HepG2 (cell line): ENCODE measurements around the gene NEGR1. TPM values are rescaled to one million over a fixed set of nuclear protein-coding genes. Genes with fewer than 3 reads are reported as not detected.

Experiments used
- ATAC-seq: fragments of 200-7000 bp; cut with Tn5 transposase; 3 replicates; pipeline ENCODE4 v1.9.1; 2020; ENCODE audit warnings: mild to moderate bottlenecking, moderate library complexity
- BruUV-seq: library from RNA; stranded (reverse); fragments of 400-500 nt; replicated peaks from 2 replicates; lab custom pipeline; 2021; lab: Mats Ljungman, UMichigan
- CTCF ChIA-PET: fragments of 300-600 bp; formaldehyde crosslinking; extraction: SDS; loops from one replicate; lab custom pipeline; 2021; ENCODE audit warnings: low total read pairs, inconsistent platforms, low intra/inter-chr PET ratio; lab: Yijun Ruan, JAX
- POLR2A ChIA-PET: fragments of 350-600 bp; sonication (Branson Sonifier 250); formaldehyde crosslinking; loops from one replicate; lab custom pipeline; 2020; ENCODE audit warnings: antibody characterized with exemption, inconsistent platforms; lab: Yijun Ruan, JAX
- DNase-seq: peaks from one replicate; pipeline ENCODE4 v3.0.0-alpha.2; 2015; ENCODE audit warnings: low spot score
- FAIRE-seq: peaks from 3 replicates; lab custom pipeline; 2011; peaks lifted over from hg19 to GRCh38; lab: Jason Lieb, UNC
- H2AFZ ChIP-seq: one replicate; pipeline ENCODE4 v1.6.1; 2011; ENCODE audit warnings: low read length, inconsistent platforms
- H3K27ac ChIP-seq: fragments of 300-600 bp; 3 replicates; pipeline ENCODE4 v1.8.0; 2011; ENCODE audit warnings: mixed run types, mild to moderate bottlenecking, mixed read lengths, low read length, inconsistent platforms; ENCODE audit not compliant: insufficient read depth; ENCODE audit errors: extremely low read length
- H3K27me3 ChIP-seq, 2 experiments: fragments of 200-600 bp in 1 of 2; 2 replicates in 1 of 2; 3 replicates in 1 of 2; pipeline versions ENCODE4 v1.6.0 to v1.8.0; 2011; ENCODE audit warnings: low read length in 2 of 2, mild to moderate bottlenecking in 2 of 2, moderate library complexity in 2 of 2, inconsistent platforms in 1 of 2; ENCODE audit not compliant: insufficient read depth in 2 of 2, control insufficient read depth in 1 of 2
- H3K36me3 ChIP-seq, 2 experiments: fragments of 200-600 bp in 1 of 2; replicated peaks in 1 of 2; 2 replicates in 1 of 2; 3 replicates in 1 of 2; pipeline versions ENCODE4 v1.5.1 to v1.8.0; 2011; ENCODE audit warnings: low read length in 2 of 2, inconsistent platforms in 1 of 2; ENCODE audit not compliant: insufficient read depth in 2 of 2, control insufficient read depth in 1 of 2
- H3K4me1 ChIP-seq: 2 replicates; pipeline ENCODE4 v1.5.1; 2012; ENCODE audit warnings: low read length, inconsistent platforms; ENCODE audit not compliant: insufficient read depth
- H3K4me2 ChIP-seq: 2 replicates; pipeline ENCODE4 v1.6.0; 2011; ENCODE audit warnings: low read depth, low read length, inconsistent platforms
- H3K4me3 ChIP-seq, 3 experiments: fragments of 200-600 bp in 1 of 3; sonication (generic), shearing (Covaris generic) in 1 of 3; replicated peaks in 1 of 3; 2 replicates each; pipeline ENCODE4 v1.5.1; 2011 to 2016; ENCODE audit warnings: low read length in 3 of 3, inconsistent platforms in 2 of 3, low read depth in 2 of 3, mild to moderate bottlenecking in 2 of 3, control low read depth in 1 of 3, mixed read lengths in 1 of 3; ENCODE audit not compliant: insufficient read depth in 1 of 3
- H3K79me2 ChIP-seq: one replicate; pipeline ENCODE4 v1.6.1; 2011; ENCODE audit warnings: low read length, inconsistent platforms; ENCODE audit not compliant: insufficient read depth
- H3K9ac ChIP-seq: 2 replicates; pipeline ENCODE4 v1.6.0; 2011; ENCODE audit warnings: mild to moderate bottlenecking, low read depth, low read length, inconsistent platforms; ENCODE audit not compliant: insufficient read depth
- H3K9me3 ChIP-seq: 2 replicates; pipeline ENCODE4 v1.5.1; 2012; ENCODE audit warnings: mild to moderate bottlenecking, low read length
- H4K20me1 ChIP-seq: 2 replicates; pipeline ENCODE4 v1.6.0; 2011; ENCODE audit warnings: inconsistent platforms, mild to moderate bottlenecking, low read length, moderate library complexity; ENCODE audit not compliant: insufficient read depth
- ARID2 ChIP-seq: sonication (generic); formaldehyde crosslinking; IDR thresholded peaks from 2 replicates; pipeline ENCODE4 v1.8.1; 2022; ENCODE audit warnings: mild to moderate bottlenecking, missing genetic modification reagents, borderline replicate concordance
- GZF1 ChIP-seq: sonication (generic); formaldehyde crosslinking; IDR thresholded peaks from 2 replicates; pipeline ENCODE4 v1.5.1; 2020; ENCODE audit warnings: mild to moderate bottlenecking, missing genetic modification reagents
- HES4 ChIP-seq: sonication (generic); formaldehyde crosslinking; IDR thresholded peaks from 2 replicates; pipeline ENCODE4 v1.9.0; 2021; ENCODE audit warnings: mild to moderate bottlenecking, missing genetic modification reagents, borderline replicate concordance
- JUNB ChIP-seq: sonication (generic); formaldehyde crosslinking; IDR thresholded peaks from 2 replicates; pipeline ENCODE4 v1.8.0; 2022; ENCODE audit warnings: missing genetic modification reagents, mild to moderate bottlenecking, borderline replicate concordance
- NBN ChIP-seq: fragments of 450-650 bp; conservative IDR thresholded peaks from 2 replicates; pipeline ENCODE4 v1.6.1; 2017
- RFX1 ChIP-seq: fragments of 450-650 bp; IDR thresholded peaks from 2 replicates; pipeline ENCODE4 v1.6.1; 2017
- RFX3 ChIP-seq: IDR thresholded peaks from 2 replicates; pipeline ENCODE4 v1.6.1; 2016; ENCODE audit warnings: missing biosample characterization, missing genetic modification reagents
- SNAPC4 ChIP-seq: sonication (generic); formaldehyde crosslinking; IDR thresholded peaks from 2 replicates; pipeline ENCODE4 v1.4.0; 2020; ENCODE audit warnings: mild to moderate bottlenecking, missing genetic modification reagents
- SOX5 ChIP-seq: IDR thresholded peaks from 2 replicates; pipeline ENCODE4 v1.6.1; 2016; ENCODE audit warnings: borderline replicate concordance
- TBX2 ChIP-seq: sonication (generic); formaldehyde crosslinking; IDR thresholded peaks from 2 replicates; pipeline ENCODE4 v1.5.0; 2020; ENCODE audit warnings: missing genetic modification reagents, mild to moderate bottlenecking, borderline replicate concordance
- ZBTB3 ChIP-seq: sonication (generic); formaldehyde crosslinking; IDR thresholded peaks from 2 replicates; pipeline ENCODE4 v1.4.0; 2020; ENCODE audit warnings: low read depth, mild to moderate bottlenecking, moderate library complexity, missing genetic modification reagents, borderline replicate concordance
- ZBTB42 ChIP-seq: sonication (generic); formaldehyde crosslinking; IDR thresholded peaks from 2 replicates; pipeline ENCODE4 v1.5.0; 2020; ENCODE audit warnings: mild to moderate bottlenecking, missing genetic modification reagents
- ZNF275 ChIP-seq: sonication (generic); formaldehyde crosslinking; IDR thresholded peaks from 2 replicates; pipeline ENCODE4 v1.8.0; 2022; ENCODE audit warnings: missing genetic modification reagents, mild to moderate bottlenecking, inconsistent platforms, borderline replicate concordance
- ZNF510 ChIP-seq: sonication (generic); formaldehyde crosslinking; IDR thresholded peaks from 2 replicates; pipeline ENCODE4 v1.4.0; 2020; ENCODE audit warnings: low read depth, mild to moderate bottlenecking, missing genetic modification reagents
- ZNF775 ChIP-seq: sonication (generic); formaldehyde crosslinking; IDR thresholded peaks from 2 replicates; pipeline ENCODE4 v1.4.0; 2020; ENCODE audit warnings: missing genetic modification reagents, mild to moderate bottlenecking, moderate library complexity, borderline replicate concordance
- WGBS: methylation state at CpG from one replicate; pipeline ENCODE4 v1.1.6; 2017; ENCODE audit warnings: low lambda C conversion rate; 5-methylcytosine and 5-hydroxymethylcytosine counted together
- in situ Hi-C: cut with HindIII; loops from 2 replicates; pipeline ENCODE4 v1.10.0; 2017; ENCODE audit warnings: low pct_unique_long_range_greater_than_20kb; ENCODE audit not compliant: extremely low pct_ligation_motif_present
- intact Hi-C: fragments of 100-400 bp; cut with micrococcal nuclease; formaldehyde crosslinking; loops from one replicate; pipeline ENCODE4 v1.10.0; 2022; ENCODE audit not compliant: unreplicated experiment
- polyA plus RNA-seq, 8 experiments: library from polyadenylated mRNA; depleted of rRNA in 3 of 8; stranded (reverse) in 7 of 8; unstranded in 1 of 8; fragments of >200 nt; fragmentation: Illumina TruSeq in 4 of 8; extraction: Trizol in 4 of 8; gene quantifications; 2 replicates each; pipeline versions ENCODE4 v1.2.1 to v1.2.3, GENCODE V29; 2011 to 2016; ENCODE audit warnings: low read depth in 4 of 8, missing spikeins in 1 of 8, mixed read lengths in 1 of 8; ENCODE audit not compliant: insufficient read depth in 1 of 8
- total RNA-seq, 5 experiments: library from RNA; depleted of rRNA; stranded (reverse); fragments of >200 nt; fragmentation: Illumina TruSeq; extraction: Trizol; gene quantifications; 2 replicates each; pipeline ENCODE4 v1.2.3, GENCODE V29; 2016; ENCODE audit warnings: low read depth in 1 of 5
- TF ChIP-seq, protein P1 (sequence below): sonication (generic); formaldehyde crosslinking; IDR thresholded peaks from 2 replicates; pipeline ENCODE4 v1.4.0; 2020; ENCODE audit warnings: mild to moderate bottlenecking, low read depth, missing genetic modification reagents

The NEGR1 gene
- total and polyA plus RNA-seq, 2 of the 13 experiments (the other 11 are each of a cell fraction or from before 2014, with no cell fraction given), result not detected

- TF ChIP-seq ARID2, result no peak
- TF ChIP-seq SOX5 (CRISPR knock-in tag), result no peak
Observed at GRCh38 chr1:72283307-72284083, 1.2 kb upstream of the NEGR1 start (continued).

GRCh38 chr1:72283022-72283306 lies 625 bp upstream of the NEGR1 start:
- in situ Hi-C loops, result no loop called here
- Histone ChIP-seq H3K9ac (no peak overlapping the region), H3K4me3 (peak overlapping the region; percentile 50 to 73 (median 56)), H4K20me1 (no peaks in the 10 kb centered on the region), H3K4me1 (peaks cover 24% of the 10 kb centered on the region), H3K27me3 (peaks cover 0 to 35% of the 10 kb centered on the region in 2 experiments; a peak in 4 of 5 replicates), H3K79me2 (no peaks in the 10 kb centered on the region), H3K36me3 (no peaks in the 10 kb centered on the region), H2AFZ (peak overlapping the region; percentile 40), H3K4me2 (peak overlapping the region; percentile 99), H3K9me3 (no peaks in the 10 kb centered on the region), H3K27ac (no peak overlapping the region)
- intact Hi-C loops, result loop anchor here (2.0 to 5.0 kb wide), 3 partner anchors 42 to 199 kb away; no protein-coding TSS in a partner anchor
- POLR2A ChIA-PET, result no interaction called here
- WGBS, result 4% methylated on average over 8 of the region's 8 CpGs
- ATAC-seq (peak; percentile 9; the same call in 1 of the 3 replicates), DNase-seq (no peak), FAIRE-seq (no peak)
- no TSS peak for BruUV-seq
- CTCF ChIA-PET, result no interaction called here
- TF ChIP-seq GZF1, result no peak
- no peak for TF ChIP-seq JUNB (CRISPR knock-in tag)
- TF ChIP-seq ZNF510, result no peak
- TF ChIP-seq, protein P1, sequence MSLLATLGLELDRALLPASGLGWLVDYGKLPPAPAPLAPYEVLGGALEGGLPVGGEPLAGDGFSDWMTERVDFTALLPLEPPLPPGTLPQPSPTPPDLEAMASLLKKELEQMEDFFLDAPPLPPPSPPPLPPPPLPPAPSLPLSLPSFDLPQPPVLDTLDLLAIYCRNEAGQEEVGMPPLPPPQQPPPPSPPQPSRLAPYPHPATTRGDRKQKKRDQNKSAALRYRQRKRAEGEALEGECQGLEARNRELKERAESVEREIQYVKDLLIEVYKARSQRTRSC (CRISPR knock-in tag), result no peak
- no peak for TF ChIP-seq ZBTB3 (CRISPR knock-in tag)
- no peak for TF ChIP-seq TBX2 (CRISPR knock-in tag)
- no peak for TF ChIP-seq NBN
- TF ChIP-seq ZNF775 (CRISPR knock-in tag), result no peak
- peak; percentile 48; the same call in 1 of the 2 replicates for TF ChIP-seq RFX1
- no peak for TF ChIP-seq ZBTB42 (CRISPR knock-in tag)
- peak; percentile 62 for TF ChIP-seq RFX3
- 0 out of 2 replicates have a peak, but pooled peaks have one; percentile 4 for TF ChIP-seq HES4 (CRISPR knock-in tag)
- TF ChIP-seq ZNF275 (CRISPR knock-in tag), result no peak
- peak; percentile 80 for TF ChIP-seq SNAPC4 (CRISPR knock-in tag)
